Glutamatergic neuron (in vitro differentiated cells): ENCODE data around the gene TAB2. TPM values are rescaled to one million over a fixed set of nuclear protein-coding genes. Genes with fewer than 3 reads are reported as not detected.

Experiments used
- DNase-seq: peaks from one replicate; pipeline ENCODE4 v3.0.0; 2022
- H3K27ac Mint-ChIP-seq: one replicate; pipeline ENCODE4 v1.8.0; 2020; ENCODE audit warnings: mild to moderate bottlenecking, mixed read lengths, inconsistent platforms; ENCODE audit not compliant: unreplicated experiment
- H3K27me3 Mint-ChIP-seq: one replicate; pipeline ENCODE4 v1.8.0; 2020; ENCODE audit warnings: mild to moderate bottlenecking, moderate library complexity, mixed read lengths, inconsistent platforms; ENCODE audit not compliant: unreplicated experiment
- H3K36me3 Mint-ChIP-seq: one replicate; pipeline ENCODE4 v1.8.0; 2020; ENCODE audit warnings: mild to moderate bottlenecking, mixed read lengths, inconsistent platforms; ENCODE audit not compliant: unreplicated experiment
- H3K4me1 Mint-ChIP-seq: one replicate; pipeline ENCODE4 v1.8.0; 2020; ENCODE audit warnings: mild to moderate bottlenecking, low read depth, mixed read lengths, inconsistent platforms; ENCODE audit not compliant: unreplicated experiment
- H3K4me3 Mint-ChIP-seq: one replicate; pipeline ENCODE4 v1.8.0; 2020; ENCODE audit warnings: mild to moderate bottlenecking, mixed read lengths, inconsistent platforms; ENCODE audit not compliant: unreplicated experiment
- H3K9me3 Mint-ChIP-seq: one replicate; pipeline ENCODE4 v1.8.0; 2020; ENCODE audit warnings: mild to moderate bottlenecking, moderate library complexity, mixed read lengths, inconsistent platforms; ENCODE audit not compliant: unreplicated experiment
- total RNA-seq: library from RNA; stranded (reverse); fragmentation: NEBNext Ultra II Directional; extraction: Animal tissue kit (Norgen Biotek cat#: 25700); gene quantifications from one replicate; pipeline ENCODE4 v1.2.1, GENCODE V29; 2021; ENCODE audit not compliant: unreplicated experiment
- TF ChIP-seq, protein P1 (sequence below): fragments of 200-600 bp; sonication (generic); IDR thresholded peaks from one replicate; pipeline ENCODE4 v1.5.0; 2021; ENCODE audit not compliant: partially characterized antibody, unreplicated experiment

TAB2 gene
- total RNA-seq, 1 donor from 2014 or later: 39.3 TPM

- Mint-ChIP-seq H3K9me3 (no peaks in the 10 kb centered on the region), H3K27ac (no peak overlapping the region), H3K27me3 (no peaks in the 10 kb centered on the region), H3K4me3 (no peak overlapping the region), H3K4me1 (no peaks in the 10 kb centered on the region), H3K36me3 (no peaks in the 10 kb centered on the region)
- TF ChIP-seq, protein P1, sequence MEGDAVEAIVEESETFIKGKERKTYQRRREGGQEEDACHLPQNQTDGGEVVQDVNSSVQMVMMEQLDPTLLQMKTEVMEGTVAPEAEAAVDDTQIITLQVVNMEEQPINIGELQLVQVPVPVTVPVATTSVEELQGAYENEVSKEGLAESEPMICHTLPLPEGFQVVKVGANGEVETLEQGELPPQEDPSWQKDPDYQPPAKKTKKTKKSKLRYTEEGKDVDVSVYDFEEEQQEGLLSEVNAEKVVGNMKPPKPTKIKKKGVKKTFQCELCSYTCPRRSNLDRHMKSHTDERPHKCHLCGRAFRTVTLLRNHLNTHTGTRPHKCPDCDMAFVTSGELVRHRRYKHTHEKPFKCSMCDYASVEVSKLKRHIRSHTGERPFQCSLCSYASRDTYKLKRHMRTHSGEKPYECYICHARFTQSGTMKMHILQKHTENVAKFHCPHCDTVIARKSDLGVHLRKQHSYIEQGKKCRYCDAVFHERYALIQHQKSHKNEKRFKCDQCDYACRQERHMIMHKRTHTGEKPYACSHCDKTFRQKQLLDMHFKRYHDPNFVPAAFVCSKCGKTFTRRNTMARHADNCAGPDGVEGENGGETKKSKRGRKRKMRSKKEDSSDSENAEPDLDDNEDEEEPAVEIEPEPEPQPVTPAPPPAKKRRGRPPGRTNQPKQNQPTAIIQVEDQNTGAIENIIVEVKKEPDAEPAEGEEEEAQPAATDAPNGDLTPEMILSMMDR: no peak
- DNase-seq: no peak
These were observed 45.9 kb upstream of the TAB2 start for GRCh38 chr6:149271348-149272340.

GRCh38 chr6:149273318-149273717 is 44.2 kb upstream of the TAB2 start:
- no peak overlapping the region for H3K27ac Mint-ChIP-seq
- no peaks in the 10 kb centered on the region for H3K4me1 Mint-ChIP-seq
- TF ChIP-seq, protein P1: no peak
- no peaks in the 10 kb centered on the region for H3K36me3 Mint-ChIP-seq
- DNase-seq: no peak
- H3K9me3 Mint-ChIP-seq: no peaks in the 10 kb centered on the region
- no peak overlapping the region for H3K4me3 Mint-ChIP-seq
- H3K27me3 Mint-ChIP-seq: no peaks in the 10 kb centered on the region

DNA sequence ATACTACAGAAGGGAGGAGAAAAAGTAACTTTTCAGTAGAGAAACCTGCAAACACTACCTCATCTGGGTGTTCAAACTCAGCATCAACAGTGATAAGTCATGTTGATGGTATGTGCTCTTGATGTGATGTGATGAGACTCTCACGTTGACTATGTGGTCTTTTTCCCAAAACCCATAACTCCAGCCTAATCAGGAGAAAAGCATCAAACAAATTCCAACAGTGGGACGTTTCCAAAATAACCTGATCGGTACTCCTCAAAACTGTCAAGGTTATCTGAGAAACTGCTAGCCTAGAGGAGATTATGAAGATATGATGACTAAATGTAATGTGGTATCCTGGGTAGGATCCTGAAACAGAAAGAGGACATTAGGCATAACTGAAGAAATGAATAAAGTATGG is 41.9 kb upstream of the TAB2 start:
- Mint-ChIP-seq H3K4me3 (no peak overlapping the region), H3K9me3 (no peaks in the 10 kb centered on the region), H3K27ac (no peak overlapping the region), H3K4me1 (no peaks in the 10 kb centered on the region), H3K27me3 (no peaks in the 10 kb centered on the region), H3K36me3 (no peaks in the 10 kb centered on the region)
- TF ChIP-seq, protein P1: no peak
- DNase-seq: no peak

DNA sequence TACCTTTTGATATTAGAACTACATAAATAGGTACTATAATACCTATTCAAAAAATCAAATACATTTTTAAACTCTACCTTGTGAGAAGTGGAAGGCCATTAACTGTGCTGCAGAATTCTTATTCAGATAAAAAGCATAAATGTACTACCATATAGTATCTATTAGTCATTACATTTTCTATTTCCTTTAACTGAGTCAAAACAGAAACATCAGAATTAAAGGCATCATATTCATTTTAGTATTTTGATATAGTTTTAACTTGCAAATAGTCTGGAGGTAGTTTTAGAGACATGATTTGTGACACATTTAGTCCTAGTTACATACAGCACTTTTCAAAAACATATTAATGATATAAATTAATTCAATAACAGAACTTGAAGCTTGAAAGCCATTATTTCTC is 39.9 kb upstream of the TAB2 start:
- Mint-ChIP-seq H3K4me3 (no peak overlapping the region), H3K36me3 (no peaks in the 10 kb centered on the region), H3K9me3 (no peaks in the 10 kb centered on the region), H3K27ac (no peak overlapping the region), H3K4me1 (no peaks in the 10 kb centered on the region), H3K27me3 (no peaks in the 10 kb centered on the region)
- DNase-seq: no peak
- TF ChIP-seq, protein P1: no peak

- no peaks in the 10 kb centered on the region for H3K4me1 Mint-ChIP-seq
- peaks cover under 1% of the 10 kb centered on the region for H3K27me3 Mint-ChIP-seq
- TF ChIP-seq, protein P1: no peak
- no peak overlapping the region for H3K27ac Mint-ChIP-seq
- no peaks in the 10 kb centered on the region for H3K9me3 Mint-ChIP-seq
- no peaks in the 10 kb centered on the region for H3K36me3 Mint-ChIP-seq
- H3K4me3 Mint-ChIP-seq: no peak overlapping the region
- DNase-seq: no peak
These were observed 38.5 kb upstream of the TAB2 start for GRCh38 chr6:149278997-149279396.
